Endothelial cell of umbilical vein (primary cell): ENCODE data around the gene SH3PXD2B. TPM values are rescaled to one million over a fixed set of nuclear protein-coding genes. Genes with fewer than 3 reads are reported as not detected.

Source experiments
- BruUV-seq: library from RNA; stranded (reverse); fragments of 400-500 nt; replicated peaks from 2 replicates; lab custom pipeline; 2021; lab: Mats Ljungman, UMichigan
- CTCF ChIA-PET: fragments of 300-600, 350-600 bp; sonication (Branson Sonifier 250); formaldehyde crosslinking; loops from one replicate; lab custom pipeline; 2021; ENCODE audit warnings: antibody characterized with exemption, inconsistent platforms; lab: Charles Lee
- POLR2A ChIA-PET: fragments of 300-600, 350-600 bp; sonication (Branson Sonifier 250); formaldehyde crosslinking; loops from one replicate; lab custom pipeline; 2021; ENCODE audit warnings: antibody characterized with exemption, inconsistent platforms; lab: Charles Lee
- DNase-seq: peaks from one replicate; pipeline ENCODE4 v3.0.0-alpha.2; 2011; ENCODE audit warnings: low read depth, low spot score
- FAIRE-seq: peaks from 2 replicates; lab custom pipeline; 2011; peaks lifted over from hg19 to GRCh38; lab: Jason Lieb, UNC
- H2AFZ ChIP-seq: 2 replicates; pipeline ENCODE4 v1.6.0; 2012; ENCODE audit warnings: low read depth, low read length, control low read depth, inconsistent platforms
- H3K27ac ChIP-seq: 2 replicates; pipeline ENCODE4 v1.5.1; 2011; ENCODE audit warnings: low read depth, mild to moderate bottlenecking, control low read depth, low read length, moderate library complexity; ENCODE audit not compliant: insufficient read depth
- H3K27me3 ChIP-seq, 2 experiments: 2 replicates each; pipeline versions ENCODE4 v1.6.0 to v1.6.1; 2011; ENCODE audit warnings: low read length in 2 of 2, mixed read lengths in 1 of 2; ENCODE audit not compliant: control insufficient read depth in 2 of 2, insufficient read depth in 2 of 2
- H3K36me3 ChIP-seq, 2 experiments: 2 replicates in 1 of 2; 3 replicates in 1 of 2; pipeline ENCODE4 v1.5.1; 2011; ENCODE audit warnings: low read length in 2 of 2, mild to moderate bottlenecking in 1 of 2, moderate library complexity in 1 of 2; ENCODE audit not compliant: control insufficient read depth in 2 of 2, insufficient read depth in 2 of 2; ENCODE audit errors: extremely low read depth in 1 of 2
- H3K4me1 ChIP-seq: 3 replicates; pipeline ENCODE4 v1.5.1; 2011; ENCODE audit warnings: mild to moderate bottlenecking, low read length; ENCODE audit not compliant: control insufficient read depth, insufficient read depth; ENCODE audit errors: extremely low read depth
- H3K4me2 ChIP-seq: 2 replicates; pipeline ENCODE4 v1.6.1; 2011; ENCODE audit warnings: low read length, control low read depth, mixed read lengths; ENCODE audit not compliant: insufficient read depth
- H3K4me3 ChIP-seq, 3 experiments: fragments of 200-600 bp in 1 of 3; sonication (generic), shearing (Covaris generic) in 1 of 3; replicated peaks in 1 of 3; 2 replicates each; pipeline ENCODE4 v1.5.1; 2011 to 2016; ENCODE audit warnings: control low read depth in 3 of 3, low read length in 3 of 3, mild to moderate bottlenecking in 2 of 3, inconsistent platforms in 1 of 3, low read depth in 1 of 3, moderate library complexity in 1 of 3; ENCODE audit not compliant: insufficient read depth in 1 of 3
- H3K79me2 ChIP-seq: 2 replicates; pipeline ENCODE4 v1.6.0; 2012; ENCODE audit warnings: low read length, inconsistent platforms; ENCODE audit not compliant: control insufficient read depth, insufficient read depth
- H3K9ac ChIP-seq: replicated peaks from 2 replicates; pipeline ENCODE3; 2011; ENCODE audit warnings: low read length, control low read depth; ENCODE audit not compliant: insufficient read depth; ENCODE audit errors: extremely low read depth
- H3K9me1 ChIP-seq: replicated peaks from 3 replicates; pipeline ENCODE4 v1.6.0; 2011; ENCODE audit warnings: mild to moderate bottlenecking, low read length; ENCODE audit not compliant: control insufficient read depth, insufficient read depth; ENCODE audit errors: extremely low read depth
- H3K9me3 ChIP-seq: replicated peaks from 2 replicates; pipeline ENCODE4 v1.5.1; 2012; ENCODE audit warnings: low read length, inconsistent platforms; ENCODE audit not compliant: control insufficient read depth, insufficient read depth
- H4K20me1 ChIP-seq: replicated peaks from 2 replicates; pipeline ENCODE3; 2011; ENCODE audit warnings: mild to moderate bottlenecking, low read length; ENCODE audit not compliant: control insufficient read depth, insufficient read depth; ENCODE audit errors: extremely low read depth
- CTCF ChIP-seq, 2 donors: IDR thresholded peaks; 1 replicate in 1 of 2; 2 replicates in 1 of 2; pipeline ENCODE4 v1.5.1; 2011; ENCODE audit warnings: low read length in 2 of 2, mild to moderate bottlenecking in 2 of 2, moderate library complexity in 2 of 2, control low read depth in 1 of 2, inconsistent platforms in 1 of 2, low read depth in 1 of 2; ENCODE audit not compliant: insufficient read depth in 1 of 2; ENCODE audit errors: extremely low read depth in 1 of 2
- EZH2 ChIP-seq: IDR thresholded peaks from 2 replicates; pipeline ENCODE4 v1.6.1; 2012; ENCODE audit warnings: borderline replicate concordance, low read depth, mild to moderate bottlenecking, moderate library complexity, low read length, inconsistent platforms; ENCODE audit not compliant: severe bottlenecking
- FOS ChIP-seq: IDR thresholded peaks from 2 replicates; pipeline ENCODE4 v1.6.1; 2011; ENCODE audit warnings: mild to moderate bottlenecking, low read length, moderate library complexity, borderline replicate concordance; ENCODE audit not compliant: insufficient read depth
- GATA2 ChIP-seq: IDR thresholded peaks from 2 replicates; pipeline ENCODE4 v1.7.0; 2011; ENCODE audit warnings: low read depth, mild to moderate bottlenecking, moderate library complexity, mixed read lengths, low read length; ENCODE audit not compliant: insufficient read length, insufficient read depth
- JUN ChIP-seq: IDR thresholded peaks from 2 replicates; pipeline ENCODE4 v1.6.1; 2011; ENCODE audit warnings: borderline replicate concordance, low read depth; ENCODE audit not compliant: insufficient read length, insufficient read depth
- MAX ChIP-seq: IDR thresholded peaks from 2 replicates; pipeline ENCODE4 v1.6.1; 2011; ENCODE audit not compliant: insufficient read depth, insufficient read length
- MYC ChIP-seq: IDR thresholded peaks from one replicate; pipeline ENCODE4 v1.6.1; 2011; ENCODE audit warnings: mild to moderate bottlenecking, low read depth, low read length
- POLR2A ChIP-seq: IDR thresholded peaks from 2 replicates; pipeline ENCODE4 v1.6.1; 2012; ENCODE audit warnings: low read depth, mild to moderate bottlenecking, control low read depth, low read length
- POLR2AphosphoS5 ChIP-seq: IDR thresholded peaks from 2 replicates; pipeline ENCODE4 v1.6.1; 2012; ENCODE audit warnings: low read depth, mild to moderate bottlenecking, control low read depth, low read length, moderate library complexity; ENCODE audit not compliant: insufficient read depth
- dilution Hi-C: fragments of 300-500 bp; cut with MboI; formaldehyde crosslinking; loops from one replicate; pipeline ENCODE4 v1.15.0; 2019; ENCODE audit warnings: low sequenced_read_pairs; ENCODE audit not compliant: extremely low pct_ligation_motif_present
- intact Hi-C: fragments of 100-400 bp; cut with micrococcal nuclease; formaldehyde crosslinking; loops from one replicate; pipeline ENCODE4 v1.10.0; 2022
- polyA plus RNA-seq, 4 experiments: library from polyadenylated mRNA; depleted of rRNA in 3 of 4; stranded (reverse) in 3 of 4; unstranded in 1 of 4; fragments of >200 nt; gene quantifications; 2 replicates each; pipeline versions ENCODE4 v1.2.1 to v1.2.3, GENCODE V29; 2011 to 2012; ENCODE audit warnings: missing spikeins in 1 of 4
- total RNA-seq: library from RNA; stranded (reverse); gene quantifications from 2 replicates; pipeline ENCODE4 v1.2.3, GENCODE V29; 2021

The SH3PXD2B gene
- total and polyA plus RNA-seq, 2 donors (not counting 3 experiments of a cell fraction or from before 2014, with no cell fraction given), result 23.5 to 66.3 TPM

DNA sequence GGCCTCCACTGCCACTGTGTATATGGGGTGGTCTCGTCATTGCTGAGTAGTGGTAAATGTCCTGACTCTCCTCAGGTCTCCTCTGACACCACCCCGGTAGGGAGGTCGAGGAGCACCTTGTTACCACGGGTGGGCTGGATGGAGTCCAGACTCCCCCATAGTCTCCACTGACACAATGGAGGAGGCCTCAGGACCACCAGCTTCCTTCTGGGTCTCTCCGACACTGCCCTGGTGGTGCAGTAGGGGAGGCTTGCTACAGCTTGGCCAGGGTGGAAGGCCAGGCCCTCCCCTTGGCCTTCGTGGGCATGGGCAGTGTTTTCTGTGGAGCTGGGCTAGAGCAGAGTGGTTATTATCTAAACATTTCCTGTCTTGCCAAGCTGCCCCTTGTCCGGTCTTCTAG, 15.4 kb upstream of the SH3PXD2B start:
- DNase-seq (no peak), FAIRE-seq (no peak)
- Histone ChIP-seq H3K9ac (no peak overlapping the region), H3K4me1 (no peaks in the 10 kb centered on the region), H3K36me3 (no peaks in the 10 kb centered on the region), H4K20me1 (no peaks in the 10 kb centered on the region), H2AFZ (no peak overlapping the region), H3K4me2 (no peak overlapping the region), H3K27me3 (peaks cover 7 to 13% of the 10 kb centered on the region in 2 experiments), H3K27ac (no peak overlapping the region), H3K79me2 (no peaks in the 10 kb centered on the region), H3K4me3 (no peak overlapping the region), H3K9me3 (no peaks in the 10 kb centered on the region), H3K9me1 (no peaks in the 10 kb centered on the region)
- POLR2A ChIA-PET, result interaction anchor here (0.7 kb wide), 1 partner anchor 1233 kb away, joined by 4 read pairs; no protein-coding TSS in a partner anchor
- dilution Hi-C loops (no loop called here), intact Hi-C loops (no loop called here)
- CTCF ChIA-PET, result interaction anchor here (3.4 kb wide), 1 partner anchor 9 kb away, joined by 16 read pairs; no protein-coding TSS in a partner anchor
- no peak for TF ChIP-seq POLR2AphosphoS5
- TF ChIP-seq MYC, result no peak
- TF ChIP-seq GATA2, result no peak
- no peak for TF ChIP-seq CTCF (IDR thresholded peaks at IDR 0.05; ENCODE audit: extremely low read depth in 1 of 2, insufficient read depth in 1 of 2, low read depth in 1 of 2, low read length in 2 of 2)
- BruUV-seq, result no TSS peak

DNA sequence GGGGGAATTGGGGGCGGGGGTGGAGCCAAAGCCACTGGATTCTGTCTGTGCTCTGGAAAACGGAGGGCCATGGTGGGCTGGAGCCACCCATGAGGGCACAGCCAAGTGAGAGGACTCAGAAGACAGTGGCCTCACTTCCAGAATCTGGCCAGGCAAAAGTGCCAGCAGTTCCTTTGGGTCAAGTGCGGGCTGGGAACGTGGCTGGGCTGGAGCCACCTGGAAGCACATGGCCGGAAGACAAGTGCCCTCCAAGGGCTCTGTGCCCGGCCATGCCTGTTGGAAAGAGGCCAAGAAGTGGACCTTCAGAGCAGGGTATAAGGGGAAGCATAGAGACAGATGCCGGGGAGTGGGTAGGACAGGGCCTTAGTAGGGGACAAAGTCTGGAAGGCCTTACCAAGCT, 11.7 kb upstream of the SH3PXD2B start:
- TF ChIP-seq FOS (no peak), CTCF (IDR thresholded peaks at IDR 0.05; ENCODE audit: extremely low read depth in 1 of 2, insufficient read depth in 1 of 2, low read depth in 1 of 2, low read length in 2 of 2) (no peak), POLR2A (no peak), JUN (no peak), POLR2AphosphoS5 (no peak), EZH2 (no peak), GATA2 (no peak), MYC (no peak), MAX (no peak)
- FAIRE-seq (no peak), DNase-seq (no peak)
- peaks cover 7 to 12% of the 10 kb centered on the region in 2 experiments for H3K27me3 ChIP-seq
- no TSS peak for BruUV-seq
- ChIA-PET CTCF (no interaction called here), POLR2A (no interaction called here)
- dilution Hi-C loops (no loop called here), intact Hi-C loops (no loop called here)
- H3K36me3 ChIP-seq, result no peaks in the 10 kb centered on the region
- H3K9ac ChIP-seq, result no peak overlapping the region
- H3K9me1 ChIP-seq, result no peaks in the 10 kb centered on the region
- H4K20me1 ChIP-seq, result no peaks in the 10 kb centered on the region
- no peak overlapping the region for H3K4me3 ChIP-seq
- no peak overlapping the region for H2AFZ ChIP-seq
- H3K9me3 ChIP-seq, result no peaks in the 10 kb centered on the region
- no peaks in the 10 kb centered on the region for H3K4me1 ChIP-seq
- H3K4me2 ChIP-seq, result no peak overlapping the region
- no peak overlapping the region for H3K27ac ChIP-seq
- no peaks in the 10 kb centered on the region for H3K79me2 ChIP-seq
